ENCODE measurements around the gene TRAPPC6A.

The TRAPPC6A gene

GRCh38 chr19:45200568-45200967 lies 22.5 kb upstream of the TRAPPC6A start:
- Histone ChIP-seq H3K9me2 (ENCODE audit: low read depth, low read length) (no peaks in the 10 kb centered on the region), H3K9ac (ENCODE audit: low read length) (no peak overlapping the region), H3K9me3 (ENCODE audit: low read length) (no peaks in the 10 kb centered on the region), H4K20me1 (ENCODE audit: insufficient read depth, low read length) (no peaks in the 10 kb centered on the region), H3K27ac (ENCODE audit: low read depth, low read length, poor library complexity, severe bottlenecking) (no peak overlapping the region), H3K4me1 (ENCODE audit: insufficient read depth, low read length, severe bottlenecking) (no peaks in the 10 kb centered on the region), H3K4me2 (ENCODE audit: low read length) (no peak overlapping the region), H2AFZ (ENCODE audit: low read length) (no peak overlapping the region), H3K4me3 (ENCODE audit: low read depth, low read length, poor library complexity, severe bottlenecking) (no peak overlapping the region), H3K79me2 (ENCODE audit: insufficient read depth, low read length) (no peaks in the 10 kb centered on the region), H3K36me3 (ENCODE audit: insufficient read depth, low read length) (no peaks in the 10 kb centered on the region; the same call in 1 of the 2 replicates), H3K27me3 (ENCODE audit: insufficient read depth, low read length) (peaks cover 6% of the 10 kb centered on the region; the same call in 1 of the 2 replicates), H3F3A (ENCODE audit: insufficient read depth, low read length) (no peaks in the 10 kb centered on the region)
- TF ChIP-seq CTCF (IDR thresholded peaks at IDR 0.05; ENCODE audit: low read length) (peak; percentile 24; the same call in 1 of the 2 replicates), EZH2 (IDR thresholded peaks at IDR 0.05; ENCODE audit: borderline replicate concordance, low read length) (no peak)

- Histone ChIP-seq H3K4me1 (ENCODE audit: insufficient read depth, low read length, severe bottlenecking) (no peaks in the 10 kb centered on the region), H3K4me2 (ENCODE audit: low read length) (no peak overlapping the region), H3K9ac (ENCODE audit: low read length) (no peak overlapping the region), H3F3A (ENCODE audit: insufficient read depth, low read length) (no peaks in the 10 kb centered on the region), H3K9me3 (ENCODE audit: low read length) (no peaks in the 10 kb centered on the region), H4K20me1 (ENCODE audit: insufficient read depth, low read length) (no peaks in the 10 kb centered on the region), H2AFZ (ENCODE audit: low read length) (no peak overlapping the region), H3K36me3 (ENCODE audit: insufficient read depth, low read length) (no peaks in the 10 kb centered on the region), H3K4me3 (ENCODE audit: low read depth, low read length, poor library complexity, severe bottlenecking) (no peak overlapping the region), H3K27ac (ENCODE audit: low read depth, low read length, poor library complexity, severe bottlenecking) (no peak overlapping the region), H3K27me3 (ENCODE audit: insufficient read depth, low read length) (peaks cover 6% of the 10 kb centered on the region; the same call in 1 of the 2 replicates), H3K79me2 (ENCODE audit: insufficient read depth, low read length) (no peaks in the 10 kb centered on the region), H3K9me2 (ENCODE audit: low read depth, low read length) (no peaks in the 10 kb centered on the region)
- no peak for TF ChIP-seq EZH2 (IDR thresholded peaks at IDR 0.05; ENCODE audit: borderline replicate concordance, low read length)
- no peak for TF ChIP-seq CTCF (IDR thresholded peaks at IDR 0.05; ENCODE audit: low read length)
Observed at GRCh38 chr19:45195764-45196163, 17.7 kb upstream of the TRAPPC6A start.

GRCh38 chr19:45191375-45191774 lies 13.3 kb upstream of the TRAPPC6A start:
- no peaks in the 10 kb centered on the region for H3K79me2 ChIP-seq (ENCODE audit: insufficient read depth, low read length)
- H3K36me3 ChIP-seq (ENCODE audit: insufficient read depth, low read length), result no peaks in the 10 kb centered on the region
- H3K9me3 ChIP-seq (ENCODE audit: low read length), result no peaks in the 10 kb centered on the region
- H3F3A ChIP-seq (ENCODE audit: insufficient read depth, low read length), result no peaks in the 10 kb centered on the region
- no peaks in the 10 kb centered on the region; the same call in 1 of the 2 replicates for H3K27me3 ChIP-seq (ENCODE audit: insufficient read depth, low read length)
- H4K20me1 ChIP-seq (ENCODE audit: insufficient read depth, low read length), result no peaks in the 10 kb centered on the region
- H3K27ac ChIP-seq (ENCODE audit: low read depth, low read length, poor library complexity, severe bottlenecking), result no peak overlapping the region
- H3K4me2 ChIP-seq (ENCODE audit: low read length), result no peak overlapping the region
- H3K9ac ChIP-seq (ENCODE audit: low read length), result no peak overlapping the region
- H3K9me2 ChIP-seq (ENCODE audit: low read depth, low read length), result no peaks in the 10 kb centered on the region
- H3K4me3 ChIP-seq (ENCODE audit: low read depth, low read length, poor library complexity, severe bottlenecking), result no peak overlapping the region
- no peak overlapping the region for H2AFZ ChIP-seq (ENCODE audit: low read length)
- no peak for TF ChIP-seq CTCF (IDR thresholded peaks at IDR 0.05; ENCODE audit: low read length)
- no peak for TF ChIP-seq EZH2 (IDR thresholded peaks at IDR 0.05; ENCODE audit: borderline replicate concordance, low read length)
- H3K4me1 ChIP-seq (ENCODE audit: insufficient read depth, low read length, severe bottlenecking), result no peaks in the 10 kb centered on the region

Data from OCI-LY1 (cell line).